GM18508 (cell line): ENCODE measurements around the gene FAM210A.

ENCODE experiments used
- ATAC-seq: cut with Tn5 transposase; IDR thresholded peaks from one replicate; pipeline ENCODE4 v1.9.1; 2021; ENCODE audit warnings: moderate number of reproducible peaks; ENCODE audit not compliant: insufficient read depth, unreplicated experiment

Gene FAM210A

DNA sequence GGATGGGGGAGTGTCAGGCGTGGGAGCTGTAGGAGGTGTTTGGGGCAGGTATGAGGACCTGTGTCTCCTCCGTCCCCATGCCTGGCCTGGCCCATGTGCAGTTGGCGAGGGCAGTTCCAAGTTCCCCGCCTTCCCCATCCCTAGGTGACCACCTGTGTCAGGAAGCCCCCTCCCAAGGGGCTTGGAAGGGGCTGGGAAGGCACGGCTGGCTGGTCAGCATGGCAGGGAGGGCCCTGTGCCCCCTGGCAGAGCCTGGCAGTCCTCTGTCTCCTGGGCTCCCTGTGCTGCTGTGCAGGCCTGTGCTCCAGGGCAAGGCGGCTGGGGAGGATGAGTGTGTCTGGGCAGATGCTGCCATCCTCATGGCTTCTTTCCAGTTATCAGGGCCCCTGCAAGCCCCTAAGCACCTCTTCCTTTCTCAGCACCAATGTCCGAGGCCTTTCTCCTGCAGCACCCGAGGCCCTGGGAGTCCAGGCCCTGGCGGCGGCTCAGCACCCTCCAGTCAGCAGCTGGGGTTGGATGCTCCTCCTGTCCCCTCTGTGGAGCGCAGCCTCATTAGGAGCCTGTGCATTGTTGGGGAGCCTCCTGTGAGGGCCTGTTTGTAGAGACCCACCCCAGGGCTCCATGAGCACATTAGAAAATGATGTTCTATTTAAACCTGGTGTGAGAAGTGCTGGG lies 101.7 kb downstream of the FAM210A start:
- no peak for ATAC-seq

- no peak for ATAC-seq
Observed at GRCh38 chr18:13623871-13624270, 102.5 kb downstream of the FAM210A start.

DNA sequence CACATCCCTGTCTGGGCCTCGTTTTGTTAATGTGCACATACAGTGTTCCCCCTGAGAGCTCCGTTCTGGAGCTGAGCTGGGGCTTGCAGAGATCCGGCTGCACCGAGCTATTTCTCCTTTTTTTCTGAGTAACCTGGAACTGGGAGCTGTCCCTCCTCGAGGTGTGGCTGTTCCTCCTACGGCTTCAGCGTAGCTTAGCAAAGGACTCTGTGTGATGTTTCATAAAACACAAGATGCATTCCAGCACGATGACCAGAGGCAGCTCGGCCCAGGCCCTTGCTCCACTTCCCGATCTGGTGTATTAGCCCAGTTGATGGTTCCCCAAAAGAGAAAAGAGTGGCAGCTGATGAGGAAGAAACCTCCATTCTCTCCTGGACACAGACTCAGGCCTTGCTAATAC lies 103.0 kb downstream of the FAM210A start:
- ATAC-seq = no peak

DNA sequence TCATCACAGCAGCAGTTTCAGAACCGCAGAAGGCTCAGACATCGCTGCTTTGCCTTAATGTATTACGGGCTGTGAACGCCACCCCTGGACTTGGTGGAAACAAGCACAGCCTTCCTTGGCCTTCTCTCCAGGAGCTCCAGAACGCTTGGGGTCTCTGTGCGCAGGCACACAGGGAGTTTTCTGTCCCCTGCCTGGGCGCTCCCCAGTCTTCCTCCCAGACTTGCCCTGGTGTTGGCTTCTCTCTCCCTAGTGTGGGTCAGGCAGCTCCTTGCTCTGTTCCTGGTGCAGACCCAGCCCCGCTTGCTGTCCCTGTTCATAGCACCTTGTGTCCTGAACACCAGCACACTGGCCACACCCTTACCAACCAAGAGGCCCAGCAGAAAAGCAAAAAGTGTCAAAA lies 103.6 kb downstream of the FAM210A start:
- no peak for ATAC-seq

- no peak for ATAC-seq
Observed at GRCh38 chr18:13621886-13622619, 104.3 kb downstream of the FAM210A start.

GRCh38 chr18:13621446-13621849 lies 104.9 kb downstream of the FAM210A start:
- no peak for ATAC-seq

- ATAC-seq = no peak
Observed at GRCh38 chr18:13620818-13621445, 105.4 kb downstream of the FAM210A start.

- ATAC-seq = no peak
Observed at GRCh38 chr18:13620206-13620672, 106.1 kb downstream of the FAM210A start.

DNA sequence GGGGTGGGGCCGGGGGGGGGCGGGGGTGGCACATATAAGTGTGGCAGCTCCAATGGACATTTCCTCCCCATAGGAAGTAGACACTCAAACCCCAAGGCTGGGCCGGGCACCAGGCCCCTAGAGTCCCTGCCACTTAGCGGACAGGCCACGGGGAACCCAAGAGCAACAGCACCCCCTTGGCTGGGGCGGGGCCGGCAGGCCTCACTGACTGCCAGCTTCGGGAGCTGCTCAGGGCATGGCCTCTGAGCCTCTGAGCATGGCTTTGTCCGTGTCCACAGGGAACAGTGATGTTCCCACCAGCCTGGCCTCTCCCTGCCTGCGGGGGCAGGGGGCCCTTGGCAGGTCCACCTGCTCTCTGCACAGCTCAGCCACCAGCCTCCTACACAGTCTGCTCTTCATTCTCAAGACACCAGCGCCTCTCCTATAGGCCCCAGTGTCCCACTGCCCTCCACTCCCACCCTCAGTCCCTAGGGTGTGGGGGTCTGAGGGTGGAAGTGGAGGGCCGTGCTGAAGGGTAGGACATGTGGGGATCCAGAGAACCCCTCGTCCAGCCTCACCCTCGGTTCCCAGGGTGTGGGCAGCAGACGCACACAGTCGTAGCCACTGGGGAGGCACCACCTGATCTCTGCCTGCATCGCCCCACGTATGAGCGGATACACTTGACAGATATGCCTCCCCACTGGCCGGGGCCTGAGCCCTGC lies 106.7 kb downstream of the FAM210A start:
- ATAC-seq = no peak

- ATAC-seq = no peak
Observed at GRCh38 chr18:13618760-13619438, 107.5 kb downstream of the FAM210A start.

DNA sequence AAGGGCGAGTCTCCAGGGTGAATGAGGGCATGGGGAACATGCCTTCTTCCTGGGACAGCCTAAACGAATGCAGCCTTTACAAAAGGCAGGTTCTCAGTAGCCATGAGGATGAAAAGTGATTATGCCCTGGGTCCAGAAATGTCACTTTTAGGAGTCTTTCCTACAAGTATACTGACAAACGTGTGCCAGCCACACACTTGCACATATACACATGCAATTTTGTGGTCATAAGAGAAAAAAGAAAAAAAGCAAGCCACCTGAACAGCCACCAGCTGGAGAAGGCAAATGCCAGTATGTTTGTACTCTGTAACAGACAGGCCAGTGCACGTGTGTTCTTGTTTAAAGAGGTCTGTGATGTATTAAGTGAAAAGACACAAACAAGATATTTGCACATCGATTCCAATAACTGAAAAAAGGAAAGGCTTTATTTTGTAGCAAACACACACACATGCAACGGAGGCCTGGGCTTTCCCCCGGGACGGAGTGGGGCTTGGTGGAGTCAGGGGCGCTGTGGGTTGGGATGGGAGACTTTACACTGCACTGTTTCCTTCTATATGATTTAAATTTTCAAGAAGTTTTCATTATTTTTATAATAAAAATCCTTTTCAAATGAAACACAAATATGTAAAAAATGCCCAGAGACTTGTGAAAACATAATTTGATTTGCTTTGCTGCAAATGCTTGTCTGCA lies 108.4 kb downstream of the FAM210A start:
- ATAC-seq = no peak

DNA sequence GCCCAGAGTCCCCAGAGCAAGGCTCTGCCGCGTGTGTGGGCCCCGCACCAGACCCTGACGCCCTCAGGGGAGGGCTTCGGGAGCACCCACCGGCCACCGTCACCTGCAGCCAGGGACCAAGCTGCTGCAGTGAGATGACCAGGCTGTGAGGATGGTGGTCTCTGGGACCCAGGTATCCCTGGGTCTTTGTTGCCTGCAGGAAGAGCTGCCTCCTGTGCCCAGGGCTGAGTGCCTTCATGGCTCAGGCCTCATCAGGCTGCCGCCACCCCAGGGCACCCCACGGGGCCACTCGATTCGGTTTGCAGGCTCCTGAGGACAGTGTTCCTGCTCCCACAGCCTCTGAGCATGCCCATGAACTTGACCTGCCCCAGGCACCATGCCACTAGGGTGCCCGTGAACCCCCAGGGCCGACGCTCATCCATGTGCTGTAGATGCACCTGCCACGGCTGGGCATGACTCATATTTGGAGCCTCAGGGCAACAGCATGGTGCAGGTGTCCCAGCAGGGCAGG lies 109.8 kb downstream of the FAM210A start:
- no peak for ATAC-seq

GRCh38 chr18:13616041-13616440 lies 110.3 kb downstream of the FAM210A start:
- no peak for ATAC-seq

DNA sequence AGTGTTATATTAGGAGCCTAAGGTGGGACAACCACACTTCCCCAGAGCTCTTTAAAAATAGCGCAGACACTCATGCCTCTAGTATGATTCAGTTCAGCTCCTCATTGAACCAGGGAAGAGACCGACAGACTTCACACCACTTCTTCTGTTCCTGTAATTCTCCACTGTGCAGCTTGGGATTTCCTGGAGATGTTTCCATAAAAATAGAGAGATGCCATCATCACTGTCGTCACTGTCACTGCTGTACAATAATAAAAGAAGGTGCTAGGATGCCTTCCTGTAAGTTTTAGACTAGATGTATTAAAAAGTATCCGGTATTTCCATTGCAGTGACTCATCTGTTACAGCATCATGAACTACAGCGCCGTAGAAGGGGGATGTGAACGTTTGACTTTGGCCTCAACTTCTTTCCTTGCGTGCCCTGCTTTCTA lies 110.9 kb downstream of the FAM210A start:
- ATAC-seq = no peak

DNA sequence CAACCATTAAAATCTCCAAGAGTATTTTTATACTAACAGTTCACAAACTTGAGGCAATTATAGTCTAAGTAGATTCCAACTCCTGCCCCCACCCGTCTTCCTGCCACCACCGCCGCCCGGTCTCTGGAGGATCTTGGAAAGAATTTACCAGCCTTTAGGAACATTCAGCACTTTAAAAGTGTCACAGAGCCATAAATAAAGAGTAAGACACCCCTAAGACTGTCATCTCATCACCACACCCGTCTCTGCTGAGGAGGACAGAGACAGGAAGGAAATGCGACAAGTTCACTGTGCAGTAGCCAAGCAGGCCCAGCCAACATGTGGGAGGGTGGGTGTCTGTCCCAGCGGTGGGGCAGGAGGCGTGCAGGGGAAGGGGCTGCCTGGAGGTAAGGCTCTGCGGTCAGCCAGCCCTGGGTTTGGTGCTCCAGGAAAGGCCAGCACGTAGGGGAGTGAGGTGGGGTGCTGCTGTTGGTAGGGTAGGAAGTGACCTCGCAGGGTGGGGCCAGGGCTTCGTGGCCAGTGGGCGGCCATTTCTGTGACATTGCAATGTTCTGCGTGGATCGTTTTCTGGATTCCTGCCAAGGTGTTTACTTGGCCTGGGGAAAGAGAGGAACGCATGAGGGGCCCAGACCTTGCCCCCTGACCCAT lies 111.6 kb downstream of the FAM210A start:
- no peak for ATAC-seq

GRCh38 chr18:13613591-13614501 lies 112.5 kb downstream of the FAM210A start:
- ATAC-seq = no peak
